OCI-LY7 (cell line): ENCODE data around the gene SH3PXD2A.

Source experiments
- EZH2phosphoT487 ChIP-seq: fragments of 200-600 bp; sonication (generic); IDR thresholded peaks from 2 replicates; pipeline ENCODE4 v1.6.1; 2018; ENCODE audit warnings: low read depth, borderline replicate concordance, mild to moderate bottlenecking, mixed run types, antibody characterized with exemption, low read length, moderate library complexity, mixed read lengths
- TF ChIP-seq, protein P1 (sequence below): fragments of 200-600 bp; sonication (generic); conservative IDR thresholded peaks from 2 replicates; pipeline ENCODE4 v1.5.1; 2014; ENCODE audit warnings: mild to moderate bottlenecking, antibody characterized with exemption, low read length, moderate library complexity, mixed read lengths

- TF ChIP-seq, protein P1, sequence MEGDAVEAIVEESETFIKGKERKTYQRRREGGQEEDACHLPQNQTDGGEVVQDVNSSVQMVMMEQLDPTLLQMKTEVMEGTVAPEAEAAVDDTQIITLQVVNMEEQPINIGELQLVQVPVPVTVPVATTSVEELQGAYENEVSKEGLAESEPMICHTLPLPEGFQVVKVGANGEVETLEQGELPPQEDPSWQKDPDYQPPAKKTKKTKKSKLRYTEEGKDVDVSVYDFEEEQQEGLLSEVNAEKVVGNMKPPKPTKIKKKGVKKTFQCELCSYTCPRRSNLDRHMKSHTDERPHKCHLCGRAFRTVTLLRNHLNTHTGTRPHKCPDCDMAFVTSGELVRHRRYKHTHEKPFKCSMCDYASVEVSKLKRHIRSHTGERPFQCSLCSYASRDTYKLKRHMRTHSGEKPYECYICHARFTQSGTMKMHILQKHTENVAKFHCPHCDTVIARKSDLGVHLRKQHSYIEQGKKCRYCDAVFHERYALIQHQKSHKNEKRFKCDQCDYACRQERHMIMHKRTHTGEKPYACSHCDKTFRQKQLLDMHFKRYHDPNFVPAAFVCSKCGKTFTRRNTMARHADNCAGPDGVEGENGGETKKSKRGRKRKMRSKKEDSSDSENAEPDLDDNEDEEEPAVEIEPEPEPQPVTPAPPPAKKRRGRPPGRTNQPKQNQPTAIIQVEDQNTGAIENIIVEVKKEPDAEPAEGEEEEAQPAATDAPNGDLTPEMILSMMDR, result no peak
- no peak for TF ChIP-seq EZH2phosphoT487
Measured at GRCh38 chr10:103687718-103688117, 167.7 kb downstream of the SH3PXD2A start.
